Left lobe of liver (tissue), 2 donors: ENCODE measurements around the gene SELENOK. TPM values are rescaled to one million over a fixed set of nuclear protein-coding genes. Genes with fewer than 3 reads are reported as not detected.
"Not testable (repeated sequence)": the region's sequence is repeated elsewhere in the genome, so short reads cannot be mapped to it uniquely, and the experiment has no call there.

Experiments used
- ATAC-seq: fragments of 200-7000 bp; cut with Tn5 transposase; one replicate; pipeline ENCODE4 v1.9.1; 2020; ENCODE audit warnings: mild to moderate bottlenecking, moderate library complexity
- DNase-seq: peaks from one replicate; pipeline ENCODE4 v3.0.0-alpha.2; 2020; ENCODE audit warnings: low spot score
- total RNA-seq: library from RNA; stranded (reverse); gene quantifications from one replicate; pipeline ENCODE4 v1.2.1, GENCODE V29; 2021
- donor health status: DM: no; HTN: no; CAD: no; lungs with moderate emphysema.
- donor health status: DM: no; HTN: yes; CAD: no.

SELENOK gene
- total RNA-seq, result 30.3 TPM

DNA sequence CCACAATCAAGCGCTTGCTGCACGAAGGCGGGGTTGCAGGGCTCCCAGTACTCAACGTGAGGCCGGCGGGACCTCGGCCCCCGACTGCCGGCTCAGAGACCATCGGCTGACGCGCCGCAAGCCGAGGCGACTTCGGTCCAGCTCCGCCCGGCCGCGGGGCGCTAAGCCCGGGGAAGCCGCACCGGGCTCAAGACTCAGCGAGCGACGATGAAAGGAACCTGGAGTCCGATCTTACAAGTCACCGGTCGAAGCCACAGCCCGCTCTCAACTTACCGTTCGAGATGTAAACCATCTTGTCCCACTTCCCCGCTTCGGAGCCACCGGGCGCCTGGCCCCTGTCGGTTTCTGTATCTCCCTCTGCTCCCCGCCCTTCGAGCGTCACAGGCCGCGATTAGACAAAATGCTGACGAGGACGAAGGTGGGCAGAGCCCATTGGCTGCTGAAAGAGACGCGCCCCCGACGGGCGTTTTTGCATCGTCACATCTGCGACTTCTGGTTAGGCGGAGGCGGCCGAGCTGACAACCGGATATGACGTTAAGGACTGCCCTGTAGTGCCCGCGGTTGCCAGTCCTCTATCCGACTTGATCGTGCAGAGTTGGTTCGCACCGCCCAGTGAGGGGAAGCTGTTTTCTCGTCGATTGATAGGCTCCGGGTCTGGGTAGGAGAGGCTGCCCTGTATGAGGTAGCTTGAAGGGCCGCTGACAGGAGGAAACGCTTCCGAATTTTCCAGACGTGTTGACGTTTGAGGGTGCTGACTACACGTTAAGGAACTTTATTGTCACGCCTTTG, at the start of gene SELENOK:
Gene SELENOK (minus strand): TSS at position 363 of the 789 bp plus-strand sequence.
- ATAC-seq (peak; percentile 94), DNase-seq (peak; percentile 100)

DNA sequence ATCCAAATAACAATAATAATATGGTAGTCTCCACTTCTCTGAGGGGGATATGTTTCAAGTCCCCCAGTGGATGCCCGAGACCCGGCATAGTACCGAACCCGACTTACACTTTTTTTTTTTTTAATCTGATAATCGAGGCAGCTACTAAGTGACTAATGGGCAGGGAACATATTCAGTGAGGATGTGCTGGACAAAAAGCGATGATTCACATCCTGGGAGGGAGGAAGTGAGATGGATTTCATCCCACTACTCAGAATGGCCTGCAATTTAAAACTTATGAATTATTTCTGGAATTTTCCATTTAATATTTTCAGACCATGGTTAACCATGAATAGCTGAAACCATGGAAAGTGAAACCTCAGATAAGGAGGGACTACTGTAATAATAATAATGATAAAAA, 49.5 kb upstream of the SELENOK start:
- no peak for ATAC-seq
- DNase-seq, result no peak

DNA sequence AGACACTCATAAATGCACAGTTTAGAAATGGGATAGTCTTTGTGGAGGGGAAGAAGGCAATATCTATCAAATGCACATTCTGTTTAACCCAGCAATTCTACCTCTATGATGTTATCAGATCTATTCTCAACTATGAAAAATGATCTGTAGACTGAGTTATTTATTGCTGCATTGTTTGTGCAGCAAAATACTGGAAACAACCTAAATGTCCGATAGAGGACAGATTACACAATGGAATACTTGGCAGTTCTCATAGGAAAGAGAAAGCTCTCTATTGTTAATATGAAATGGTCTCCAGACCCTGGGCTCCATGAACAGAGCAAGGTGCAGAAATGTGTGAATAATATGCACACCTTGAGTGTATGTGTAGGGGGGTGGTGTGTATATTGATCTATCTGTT, 49.0 kb upstream of the SELENOK start:
- DNase-seq (no peak), ATAC-seq (no peak)

GRCh38 chr3:53939813-53940212, 48.2 kb upstream of the SELENOK start:
- ATAC-seq (no peak), DNase-seq (no peak)

DNA sequence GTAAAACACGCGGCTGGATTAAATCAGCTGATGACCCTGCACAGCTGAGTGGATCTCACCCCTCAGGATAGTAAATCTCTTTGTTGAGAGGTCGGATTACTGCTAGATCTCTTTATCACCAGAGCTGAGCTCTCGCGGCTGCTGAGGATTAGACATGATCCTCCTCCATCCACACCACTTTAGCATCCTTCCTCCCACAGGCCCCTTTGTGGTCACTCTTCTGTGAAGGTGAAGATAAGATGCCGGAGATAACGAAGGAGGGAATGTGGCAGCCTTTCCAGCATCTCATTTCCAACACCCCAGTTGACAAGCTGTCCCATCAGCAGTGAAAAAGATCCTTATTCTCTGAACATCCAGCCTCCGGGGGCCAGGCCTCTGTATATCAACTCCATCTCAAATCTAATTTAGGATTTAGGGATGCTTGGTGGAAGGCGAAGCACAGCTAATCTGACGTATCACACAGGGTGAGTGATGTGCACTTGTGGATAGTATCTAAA, 47.5 kb upstream of the SELENOK start:
- ATAC-seq, result no peak
- no peak for DNase-seq

- DNase-seq, result no peak
- peak; percentile 94 for ATAC-seq
Observed at GRCh38 chr3:53938645-53939044, 47.0 kb upstream of the SELENOK start.

- DNase-seq, result no peak
Observed at GRCh38 chr3:53936347-53936746, 44.7 kb upstream of the SELENOK start.

DNA sequence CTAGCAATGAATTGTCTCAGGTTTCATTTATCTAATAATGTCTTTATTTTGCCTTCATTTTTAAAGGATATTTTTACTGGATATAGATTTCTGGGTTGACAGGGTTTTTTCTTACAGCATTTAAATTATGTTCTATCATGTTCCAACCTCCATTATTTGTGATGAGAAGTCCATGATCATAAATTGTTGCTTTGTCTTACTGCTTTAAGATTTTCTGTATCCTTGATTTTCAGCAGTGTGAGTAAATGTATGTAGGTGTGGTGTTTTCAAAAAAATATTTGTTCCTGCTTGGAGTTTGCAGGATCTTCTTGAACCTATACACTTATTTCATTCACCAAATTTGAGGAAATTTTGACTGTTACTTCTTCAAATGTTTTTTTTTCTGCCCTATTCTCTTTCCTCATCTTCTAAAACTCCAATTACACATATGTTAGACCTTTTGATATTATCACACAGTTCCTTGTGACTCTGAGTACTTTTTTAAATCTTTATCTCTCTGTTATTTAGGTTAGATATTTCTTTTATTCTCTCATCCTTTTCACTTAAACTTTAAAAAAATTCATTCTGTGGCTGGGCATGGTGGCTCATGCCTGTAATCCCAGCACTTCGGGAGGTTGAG, 43.7 kb upstream of the SELENOK start:
- DNase-seq (no peak), ATAC-seq (no peak)

More at GRCh38 chr3:53936347-53936746, 44.7 kb upstream of the SELENOK start:
- no peak for ATAC-seq

- ATAC-seq, result not testable (repeated sequence)
Observed at GRCh38 chr3:53927208-53927872, 35.7 kb upstream of the SELENOK start.

GRCh38 chr3:53921296-53921695, 29.6 kb upstream of the SELENOK start:
- peak; percentile 72 for ATAC-seq
- DNase-seq, result no peak

More at GRCh38 chr3:53927208-53927872, 35.7 kb upstream of the SELENOK start:
- not testable (repeated sequence) for DNase-seq

DNA sequence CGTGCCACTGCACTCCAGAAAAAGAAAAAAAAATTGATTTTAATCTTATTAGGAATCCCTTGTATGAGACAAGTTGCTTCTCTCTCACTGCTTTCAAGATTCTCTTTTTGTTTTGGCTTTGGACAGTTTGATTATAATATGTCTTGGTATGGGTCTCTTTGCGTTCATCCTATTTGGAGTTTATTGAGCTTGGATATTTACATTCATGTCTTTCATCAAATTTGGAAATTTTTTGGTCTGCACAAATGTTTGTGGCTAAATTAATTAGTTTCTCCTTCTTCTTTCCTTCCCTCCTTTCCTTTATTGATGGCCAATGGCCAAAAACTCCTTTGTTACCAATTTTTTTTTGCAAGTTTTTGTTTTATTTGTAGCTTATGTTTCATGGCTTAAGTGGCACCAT, 28.1 kb upstream of the SELENOK start:
- no peak for DNase-seq
- ATAC-seq, result no peak

- no peak for ATAC-seq
- no peak for DNase-seq
Observed at GRCh38 chr3:53913401-53913800, 21.7 kb upstream of the SELENOK start.

GRCh38 chr3:53902711-53903110, 11.1 kb upstream of the SELENOK start:
- ATAC-seq (no peak), DNase-seq (no peak)

DNA sequence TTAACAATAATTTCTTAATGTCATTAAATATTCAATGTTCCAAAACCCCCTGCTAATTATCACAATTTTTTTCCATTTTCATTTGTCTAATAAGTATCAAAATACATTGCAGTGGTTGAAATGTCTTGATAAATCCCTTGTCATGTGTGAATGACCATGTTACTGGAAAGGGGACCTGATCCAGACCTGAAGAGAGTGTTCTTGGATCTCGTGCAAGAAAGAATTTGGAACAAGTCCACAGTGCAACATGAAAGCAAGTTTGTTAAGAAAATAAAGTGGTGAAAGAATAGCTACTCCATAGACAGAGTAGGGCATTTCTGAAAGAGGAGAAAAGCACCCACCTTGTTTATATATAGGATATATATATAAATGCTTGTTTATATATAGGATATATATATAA, 10.4 kb upstream of the SELENOK start:
- DNase-seq (no peak), ATAC-seq (no peak)

GRCh38 chr3:53900666-53901331, 9.1 kb upstream of the SELENOK start:
- ATAC-seq (no peak), DNase-seq (no peak)

GRCh38 chr3:53899750-53900149, 8.1 kb upstream of the SELENOK start:
- DNase-seq (no peak), ATAC-seq (no peak)

DNA sequence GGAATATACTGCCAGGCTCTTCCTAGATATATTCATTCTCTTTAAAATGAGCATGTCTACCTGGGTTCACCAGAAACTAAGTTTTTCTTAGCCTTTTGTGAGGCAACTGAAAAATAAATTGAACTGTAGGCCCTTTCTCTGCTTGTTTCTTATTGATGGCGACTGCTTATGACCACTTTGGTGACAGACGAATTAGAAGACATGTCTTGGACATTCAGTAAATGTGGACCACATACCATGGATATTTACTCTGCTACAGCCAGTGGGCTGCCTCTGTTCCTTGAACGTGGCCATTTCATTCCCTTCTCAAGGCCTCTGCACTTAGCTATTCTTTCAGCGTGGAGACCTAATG, 603 bp upstream of the SELENOK start:
- ATAC-seq (no peak), DNase-seq (no peak)

GRCh38 chr3:53890726-53891475, 758 bp downstream of the SELENOK start:
- ATAC-seq (peak; percentile 50), DNase-seq (no peak)

DNA sequence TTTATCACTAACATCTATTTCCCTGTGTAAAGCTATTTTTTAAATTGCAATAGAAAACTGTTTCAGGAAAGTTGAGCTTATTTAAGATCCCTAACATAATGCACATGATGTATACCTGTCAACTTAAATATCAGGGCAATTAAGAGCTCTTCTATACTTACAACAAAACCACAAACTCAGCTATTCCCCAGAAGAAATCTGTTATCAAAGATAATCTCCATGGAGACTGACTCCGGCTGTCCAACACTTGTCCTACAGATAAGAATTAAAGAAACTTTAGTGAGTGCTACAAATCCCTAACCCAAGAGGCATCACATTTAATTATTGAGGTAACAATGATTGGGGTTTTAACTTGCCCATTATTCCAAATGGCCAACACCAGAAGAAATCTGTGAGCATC, 3.4 kb downstream of the SELENOK start:
- ATAC-seq, result no peak
- no peak for DNase-seq

- no peak for DNase-seq
- ATAC-seq, result no peak
Observed at GRCh38 chr3:53887446-53887845, 4.2 kb downstream of the SELENOK start.

DNA sequence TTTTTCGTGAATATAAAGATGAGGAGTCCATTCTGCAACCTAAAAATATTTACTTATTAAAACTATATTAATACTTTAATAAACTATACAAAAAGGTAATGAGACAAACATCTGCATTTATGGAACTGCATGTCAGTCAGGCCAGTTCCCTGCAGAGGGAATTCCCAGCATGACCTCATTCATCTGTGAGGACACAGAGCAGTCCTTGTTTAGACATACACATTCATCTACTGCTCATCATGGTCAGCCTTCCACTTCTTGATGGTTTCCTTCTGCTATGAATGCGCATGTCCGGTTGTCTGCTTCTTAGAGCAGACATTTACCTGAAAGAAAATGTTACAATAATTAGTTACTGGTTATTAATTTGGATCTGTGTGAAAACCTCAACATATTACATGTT, 6.4 kb downstream of the SELENOK start:
- no peak for ATAC-seq
- DNase-seq, result no peak
